Measurements from ENCODE around the gene UBE3D. TPM values are rescaled to one million over a fixed set of nuclear protein-coding genes. Genes with fewer than 3 reads are reported as not detected.

The UBE3D gene
- total RNA-seq, 3 donors from 2014 or later (not counting 1 experiment from before 2014, with no cell fraction given), result 6.6 to 7.9 (median 7.2) TPM

DNA sequence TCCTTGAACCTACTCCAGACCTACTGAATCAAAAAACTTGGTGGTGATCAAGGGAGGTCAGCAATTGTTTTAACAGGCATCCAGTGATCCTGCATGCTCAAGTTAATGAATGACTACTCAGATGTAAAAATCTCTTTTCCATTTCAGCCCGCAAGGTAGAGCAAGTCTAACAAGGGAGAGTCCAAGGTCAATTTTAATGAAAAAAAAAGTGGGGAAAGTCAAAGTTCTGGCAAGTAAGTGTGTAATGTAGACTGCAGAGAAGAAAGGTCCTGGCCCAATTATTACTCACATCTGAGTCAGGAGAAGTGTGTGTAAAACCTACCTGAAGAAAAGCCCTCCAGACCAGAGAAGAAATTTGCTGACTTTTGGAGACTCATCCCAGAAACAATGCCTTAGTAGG, 193.5 kb downstream of the UBE3D start:
- ATAC-seq (no peak), DNase-seq (no peak)
- WGBS (ENCODE audit: insufficient coverage), result 100% methylated on average over 1 of the region's 1 CpG
- Mint-ChIP-seq H3K27ac (no peak overlapping the region), H3K4me3 (no peak overlapping the region), H3K4me1 (no peaks in the 10 kb centered on the region), H3K27me3 (ENCODE audit: low read depth in 2 of 2) (no peaks in the 10 kb centered on the region), H3K9me3 (peaks cover 4% of the 10 kb centered on the region in 2 donors), H3K36me3 (no peaks in the 10 kb centered on the region)
- intact Hi-C loops (cut with micrococcal nuclease), result no loop called here
- no peak overlapping the region for H3K27ac ChIP-seq (ENCODE audit: low read length)
- H3K4me1 ChIP-seq (ENCODE audit: control insufficient read depth, insufficient read depth, low read length), result no peaks in the 10 kb centered on the region
- TF ChIP-seq, protein P1, sequence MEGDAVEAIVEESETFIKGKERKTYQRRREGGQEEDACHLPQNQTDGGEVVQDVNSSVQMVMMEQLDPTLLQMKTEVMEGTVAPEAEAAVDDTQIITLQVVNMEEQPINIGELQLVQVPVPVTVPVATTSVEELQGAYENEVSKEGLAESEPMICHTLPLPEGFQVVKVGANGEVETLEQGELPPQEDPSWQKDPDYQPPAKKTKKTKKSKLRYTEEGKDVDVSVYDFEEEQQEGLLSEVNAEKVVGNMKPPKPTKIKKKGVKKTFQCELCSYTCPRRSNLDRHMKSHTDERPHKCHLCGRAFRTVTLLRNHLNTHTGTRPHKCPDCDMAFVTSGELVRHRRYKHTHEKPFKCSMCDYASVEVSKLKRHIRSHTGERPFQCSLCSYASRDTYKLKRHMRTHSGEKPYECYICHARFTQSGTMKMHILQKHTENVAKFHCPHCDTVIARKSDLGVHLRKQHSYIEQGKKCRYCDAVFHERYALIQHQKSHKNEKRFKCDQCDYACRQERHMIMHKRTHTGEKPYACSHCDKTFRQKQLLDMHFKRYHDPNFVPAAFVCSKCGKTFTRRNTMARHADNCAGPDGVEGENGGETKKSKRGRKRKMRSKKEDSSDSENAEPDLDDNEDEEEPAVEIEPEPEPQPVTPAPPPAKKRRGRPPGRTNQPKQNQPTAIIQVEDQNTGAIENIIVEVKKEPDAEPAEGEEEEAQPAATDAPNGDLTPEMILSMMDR (IDR thresholded peaks at IDR 0.05), result no peak
- H3K9me3 ChIP-seq (ENCODE audit: control insufficient read depth, insufficient read depth, low read length), result no peaks in the 10 kb centered on the region
- H3K36me3 ChIP-seq (ENCODE audit: control insufficient read depth, insufficient read depth, low read length), result no peaks in the 10 kb centered on the region
- no peak overlapping the region for H3K4me3 ChIP-seq (ENCODE audit: low read length)
- H3K27me3 ChIP-seq (ENCODE audit: control insufficient read depth, insufficient read depth, low read length), result no peaks in the 10 kb centered on the region

DNA sequence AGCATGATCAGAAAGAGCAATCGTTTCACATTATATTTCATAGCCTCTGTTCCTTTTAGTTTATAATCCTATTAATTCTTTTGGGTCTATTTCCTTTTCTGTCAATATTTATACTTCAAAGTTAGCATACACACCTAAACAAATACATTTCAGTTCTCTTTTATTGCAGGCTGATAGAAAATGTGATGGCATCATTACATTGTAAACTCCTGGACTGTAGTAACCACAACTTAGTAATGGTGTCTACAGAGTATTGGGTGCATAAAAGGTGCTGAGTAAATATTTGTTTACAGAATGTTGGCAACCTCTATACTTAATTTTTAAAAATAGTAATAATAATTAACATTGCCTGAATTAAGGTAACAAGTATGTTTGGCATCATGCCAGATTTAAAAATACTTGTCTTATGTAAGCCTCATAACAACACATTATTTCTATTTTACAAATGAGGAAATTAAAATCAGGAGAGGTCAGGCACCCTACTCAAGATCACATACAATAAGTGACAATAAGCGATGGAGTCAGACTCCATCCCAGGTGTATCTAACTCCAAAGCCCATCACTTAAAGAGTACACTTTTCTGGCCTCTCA, 195.0 kb downstream of the UBE3D start:
- ATAC-seq, result no peak

DNA sequence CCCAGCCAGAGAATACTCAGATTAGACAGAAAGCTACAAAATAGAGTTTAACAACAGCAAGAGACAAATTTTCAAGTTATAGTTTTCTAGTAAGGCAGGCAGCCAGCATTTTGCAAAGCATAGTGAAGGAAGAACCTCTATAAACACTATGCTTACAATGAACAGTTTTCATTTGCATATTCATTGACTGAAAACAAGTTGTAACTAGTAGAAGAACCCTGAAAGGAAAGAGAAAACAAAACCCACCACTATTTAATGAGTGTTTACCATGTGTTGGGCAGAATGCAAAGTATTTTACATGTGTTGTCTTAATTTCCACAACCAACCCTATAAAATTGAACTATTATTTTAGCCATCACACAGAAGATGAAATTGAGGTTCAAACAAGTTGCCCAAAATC, 196.1 kb downstream of the UBE3D start:
- H3K4me1 Mint-ChIP-seq, result no peaks in the 10 kb centered on the region
- Histone ChIP-seq H3K4me1 (ENCODE audit: control insufficient read depth, insufficient read depth, low read length) (no peaks in the 10 kb centered on the region), H3K27me3 (ENCODE audit: control insufficient read depth, insufficient read depth, low read length) (no peaks in the 10 kb centered on the region), H3K27ac (ENCODE audit: low read length) (no peak overlapping the region), H3K36me3 (ENCODE audit: control insufficient read depth, insufficient read depth, low read length) (no peaks in the 10 kb centered on the region), H3K4me3 (ENCODE audit: low read length) (no peak overlapping the region), H3K9me3 (ENCODE audit: control insufficient read depth, insufficient read depth, low read length) (no peaks in the 10 kb centered on the region)
- TF ChIP-seq, protein P1 (IDR thresholded peaks at IDR 0.05), result no peak
- no peak for DNase-seq
- no peaks in the 10 kb centered on the region for H3K36me3 Mint-ChIP-seq
- H3K27me3 Mint-ChIP-seq (ENCODE audit: low read depth in 2 of 2), result no peaks in the 10 kb centered on the region
- peaks cover 2% of the 10 kb centered on the region in 2 donors for H3K9me3 Mint-ChIP-seq
- no peak overlapping the region for H3K4me3 Mint-ChIP-seq
- ATAC-seq, result no peak
- no peak overlapping the region for H3K27ac Mint-ChIP-seq
- intact Hi-C loops (cut with micrococcal nuclease), result no loop called here

More for the DNA sequence above, 195.0 kb downstream of the UBE3D start:
- no peaks in the 10 kb centered on the region for H3K36me3 Mint-ChIP-seq
- no peak overlapping the region for H3K4me3 ChIP-seq (ENCODE audit: low read length)
- no peak overlapping the region for H3K27ac Mint-ChIP-seq
- DNase-seq, result no peak
- TF ChIP-seq, protein P1 (IDR thresholded peaks at IDR 0.05), result no peak
- no peak overlapping the region for H3K27ac ChIP-seq (ENCODE audit: low read length)
- H3K4me1 Mint-ChIP-seq, result no peaks in the 10 kb centered on the region
- no peak overlapping the region for H3K4me3 Mint-ChIP-seq
- no peaks in the 10 kb centered on the region for H3K4me1 ChIP-seq (ENCODE audit: control insufficient read depth, insufficient read depth, low read length)
- peaks cover 4% of the 10 kb centered on the region in 2 donors for H3K9me3 Mint-ChIP-seq
- intact Hi-C loops (cut with micrococcal nuclease), result no loop called here
- 96% methylated on average over 1 of the region's 2 CpGs for WGBS (ENCODE audit: insufficient coverage)
- H3K27me3 ChIP-seq (ENCODE audit: control insufficient read depth, insufficient read depth, low read length), result no peaks in the 10 kb centered on the region
- no peaks in the 10 kb centered on the region for H3K9me3 ChIP-seq (ENCODE audit: control insufficient read depth, insufficient read depth, low read length)
- H3K27me3 Mint-ChIP-seq (ENCODE audit: low read depth in 2 of 2), result no peaks in the 10 kb centered on the region
- H3K36me3 ChIP-seq (ENCODE audit: control insufficient read depth, insufficient read depth, low read length), result no peaks in the 10 kb centered on the region

DNA sequence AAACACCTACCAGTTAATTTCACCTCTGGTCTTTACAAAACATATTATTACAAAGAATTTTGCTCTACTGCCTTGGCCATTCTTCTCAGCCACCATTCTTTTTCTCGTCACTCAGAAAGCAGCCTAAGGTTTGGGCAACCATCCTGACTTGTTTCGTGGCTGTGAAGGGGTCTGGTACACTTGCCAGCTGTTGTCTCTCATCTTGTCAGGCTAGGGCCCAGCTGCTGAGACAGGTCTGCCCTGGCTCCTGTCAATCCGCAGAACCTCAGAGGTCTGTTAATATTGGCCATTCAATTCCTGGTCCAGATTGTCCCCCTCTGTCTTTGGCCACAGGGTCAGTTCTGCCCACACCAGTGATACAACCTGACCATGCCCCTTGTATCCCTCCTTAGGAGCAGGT, 197.7 kb downstream of the UBE3D start:
- no peak overlapping the region for H3K4me3 ChIP-seq (ENCODE audit: low read length)
- no peaks in the 10 kb centered on the region for H3K9me3 ChIP-seq (ENCODE audit: control insufficient read depth, insufficient read depth, low read length)
- Mint-ChIP-seq H3K27ac (no peak overlapping the region), H3K27me3 (ENCODE audit: low read depth in 2 of 2) (no peaks in the 10 kb centered on the region), H3K4me1 (no peaks in the 10 kb centered on the region), H3K36me3 (no peaks in the 10 kb centered on the region), H3K4me3 (no peak overlapping the region), H3K9me3 (peaks cover 2 to 5% of the 10 kb centered on the region in 2 donors)
- ATAC-seq, result no peak
- H3K4me1 ChIP-seq (ENCODE audit: control insufficient read depth, insufficient read depth, low read length), result no peaks in the 10 kb centered on the region
- no peak overlapping the region for H3K27ac ChIP-seq (ENCODE audit: low read length)
- DNase-seq, result no peak
- intact Hi-C loops (cut with micrococcal nuclease), result no loop called here
- no peaks in the 10 kb centered on the region for H3K36me3 ChIP-seq (ENCODE audit: control insufficient read depth, insufficient read depth, low read length)
- no peaks in the 10 kb centered on the region for H3K27me3 ChIP-seq (ENCODE audit: control insufficient read depth, insufficient read depth, low read length)
- TF ChIP-seq, protein P1 (IDR thresholded peaks at IDR 0.05), result no peak
- WGBS (ENCODE audit: insufficient coverage), result 77% methylated on average over 3 of the region's 3 CpGs
